ENCODE results near the gene NFIB. TPM values are rescaled to one million over a fixed set of nuclear protein-coding genes. Genes with fewer than 3 reads are reported as not detected.

NFIB gene
- polyA plus RNA-seq, 1 of the 3 experiments (the other 2 are of a cell fraction): 9.2 TPM

DNA sequence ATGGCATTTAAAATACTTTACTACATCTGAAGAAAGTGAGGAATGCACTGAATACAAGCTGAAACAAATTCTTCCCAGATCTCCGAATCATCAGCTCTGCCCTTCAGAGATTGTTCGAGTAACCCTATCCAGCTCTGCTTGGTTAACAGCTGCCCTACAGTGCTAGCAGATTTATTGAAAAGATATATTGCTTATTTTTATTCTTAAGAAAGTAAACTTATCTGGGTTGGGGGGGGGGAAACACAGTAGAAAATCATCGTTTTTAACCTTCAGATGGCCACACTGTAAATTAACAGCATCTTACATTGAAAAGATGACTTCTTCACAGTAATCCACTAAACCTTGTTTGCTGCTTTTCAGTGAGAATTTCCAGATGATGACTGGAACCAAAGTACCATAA lies 210.8 kb downstream of the NFIB start:
- Histone ChIP-seq H3K36me3 (replicated peaks in 1 of 2; ENCODE audit: control insufficient read depth in 1 of 2, insufficient read depth in 2 of 2, low read length in 1 of 2) (peaks cover 22 to 28% of the 10 kb centered on the region in 2 experiments), H3K4me2 (no peak overlapping the region), H3K27ac (ENCODE audit: low read depth in 2 of 2, low read length in 1 of 2) (peak overlapping the region; percentile 16 to 69), H3F3A (replicated peaks; ENCODE audit: insufficient read depth) (peaks cover 11% of the 10 kb centered on the region), H3K4me3 (ENCODE audit: low read depth in 2 of 2, low read length in 1 of 2) (no peak overlapping the region), H2AFZ (ENCODE audit: low read depth) (no peak overlapping the region), H3K27me3 (ENCODE audit: insufficient read depth) (no peaks in the 10 kb centered on the region), H3K9me2 (no peaks in the 10 kb centered on the region), H3K9me3 (no peaks in the 10 kb centered on the region), H3K9ac (no peak overlapping the region), H3K4me1 (ENCODE audit: control insufficient read depth in 1 of 2, insufficient read depth in 2 of 2, low read depth in 1 of 2, low read length in 1 of 2) (peaks cover 12 to 20% of the 10 kb centered on the region in 2 experiments; a peak in 3 of 4 replicates), H3K79me2 (ENCODE audit: insufficient read depth) (no peaks in the 10 kb centered on the region; the same call in 1 of the 2 replicates), H4K20me1 (ENCODE audit: insufficient read depth) (no peaks in the 10 kb centered on the region)
- CTCF ChIA-PET: interaction anchor here (0.9 kb wide), 1 partner anchor 10 kb away, joined by 3 read pairs; no protein-coding TSS in a partner anchor
- peak; percentile 2; the same call in 1 of the 2 replicates for TF ChIP-seq TCF12 (IDR thresholded peaks at IDR 0.05)
- TF ChIP-seq SIN3A (IDR thresholded peaks at IDR 0.05; ENCODE audit: borderline replicate concordance, low read depth, low read length): no peak
- TF ChIP-seq, protein P1, sequence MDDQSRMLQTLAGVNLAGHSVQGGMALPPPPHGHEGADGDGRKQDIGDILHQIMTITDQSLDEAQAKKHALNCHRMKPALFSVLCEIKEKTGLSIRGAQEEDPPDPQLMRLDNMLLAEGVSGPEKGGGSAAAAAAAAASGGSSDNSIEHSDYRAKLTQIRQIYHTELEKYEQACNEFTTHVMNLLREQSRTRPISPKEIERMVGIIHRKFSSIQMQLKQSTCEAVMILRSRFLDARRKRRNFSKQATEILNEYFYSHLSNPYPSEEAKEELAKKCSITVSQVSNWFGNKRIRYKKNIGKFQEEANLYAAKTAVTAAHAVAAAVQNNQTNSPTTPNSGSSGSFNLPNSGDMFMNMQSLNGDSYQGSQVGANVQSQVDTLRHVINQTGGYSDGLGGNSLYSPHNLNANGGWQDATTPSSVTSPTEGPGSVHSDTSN (IDR thresholded peaks at IDR 0.05): peak; percentile 21; the same call in 1 of the 2 replicates
- POLR2A ChIA-PET: no interaction called here
- WGBS (ENCODE audit: low lambda C conversion rate): 34% methylated on average over 3 of the region's 3 CpGs
- peak; percentile 14 for DNase-seq

DNA sequence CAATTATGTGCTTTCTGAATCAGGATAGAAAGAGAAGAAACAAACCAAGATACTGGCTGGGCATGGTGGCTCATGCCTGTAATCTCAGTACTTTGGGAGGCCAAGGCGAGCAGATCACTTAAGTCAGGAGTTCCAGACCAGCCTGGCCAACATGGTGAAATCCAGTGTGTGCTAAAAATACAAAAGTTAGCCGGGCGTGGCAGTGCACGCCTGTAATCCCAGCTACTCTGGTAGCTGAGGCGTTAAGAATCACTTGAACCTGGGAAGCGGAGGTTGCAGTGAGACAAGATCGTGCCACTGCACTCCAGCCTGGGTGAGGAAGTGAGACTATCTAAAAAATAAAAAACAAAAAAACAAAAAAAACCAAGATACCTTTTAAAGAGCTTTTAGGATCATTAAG lies 214.2 kb downstream of the NFIB start:
- no peak overlapping the region for H3K9ac ChIP-seq
- H3K9me2 ChIP-seq: no peaks in the 10 kb centered on the region
- WGBS (ENCODE audit: low lambda C conversion rate): 98% methylated on average over 7 of the region's 7 CpGs
- H3F3A ChIP-seq (replicated peaks; ENCODE audit: insufficient read depth): peaks cover 30% of the 10 kb centered on the region
- no peaks in the 10 kb centered on the region for H3K27me3 ChIP-seq (ENCODE audit: insufficient read depth)
- ChIA-PET POLR2A (no interaction called here), CTCF (interaction anchor here (0.8 kb wide), 1 partner anchor 42 kb away, joined by 3 read pairs; no protein-coding TSS in a partner anchor)
- no peak overlapping the region for H3K4me2 ChIP-seq
- H3K79me2 ChIP-seq (ENCODE audit: insufficient read depth): no peaks in the 10 kb centered on the region; the same call in 1 of the 2 replicates
- TF ChIP-seq TAF1 (IDR thresholded peaks at IDR 0.05; ENCODE audit: borderline replicate concordance, low read depth, low read length) (no peak), NFIC (IDR thresholded peaks at IDR 0.05; ENCODE audit: borderline replicate concordance) (no peak), CHD2 (IDR thresholded peaks at IDR 0.05; ENCODE audit: low read length, partially characterized antibody) (no peak), GABPA (IDR thresholded peaks at IDR 0.05; ENCODE audit: low read depth) (no peak), RCOR1 (IDR thresholded peaks at IDR 0.05; ENCODE audit: low read length) (no peak), TEAD4 (IDR thresholded peaks at IDR 0.05; ENCODE audit: borderline replicate concordance, insufficient read depth) (no peak), MEF2A (IDR thresholded peaks at IDR 0.05; ENCODE audit: borderline replicate concordance, low read depth) (no peak)
- TF ChIP-seq, protein P2, sequence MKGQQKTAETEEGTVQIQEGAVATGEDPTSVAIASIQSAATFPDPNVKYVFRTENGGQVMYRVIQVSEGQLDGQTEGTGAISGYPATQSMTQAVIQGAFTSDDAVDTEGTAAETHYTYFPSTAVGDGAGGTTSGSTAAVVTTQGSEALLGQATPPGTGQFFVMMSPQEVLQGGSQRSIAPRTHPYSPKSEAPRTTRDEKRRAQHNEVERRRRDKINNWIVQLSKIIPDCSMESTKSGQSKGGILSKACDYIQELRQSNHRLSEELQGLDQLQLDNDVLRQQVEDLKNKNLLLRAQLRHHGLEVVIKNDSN (IDR thresholded peaks at IDR 0.05; ENCODE audit: borderline replicate concordance, low read depth): no peak
- TF ChIP-seq, protein P3, sequence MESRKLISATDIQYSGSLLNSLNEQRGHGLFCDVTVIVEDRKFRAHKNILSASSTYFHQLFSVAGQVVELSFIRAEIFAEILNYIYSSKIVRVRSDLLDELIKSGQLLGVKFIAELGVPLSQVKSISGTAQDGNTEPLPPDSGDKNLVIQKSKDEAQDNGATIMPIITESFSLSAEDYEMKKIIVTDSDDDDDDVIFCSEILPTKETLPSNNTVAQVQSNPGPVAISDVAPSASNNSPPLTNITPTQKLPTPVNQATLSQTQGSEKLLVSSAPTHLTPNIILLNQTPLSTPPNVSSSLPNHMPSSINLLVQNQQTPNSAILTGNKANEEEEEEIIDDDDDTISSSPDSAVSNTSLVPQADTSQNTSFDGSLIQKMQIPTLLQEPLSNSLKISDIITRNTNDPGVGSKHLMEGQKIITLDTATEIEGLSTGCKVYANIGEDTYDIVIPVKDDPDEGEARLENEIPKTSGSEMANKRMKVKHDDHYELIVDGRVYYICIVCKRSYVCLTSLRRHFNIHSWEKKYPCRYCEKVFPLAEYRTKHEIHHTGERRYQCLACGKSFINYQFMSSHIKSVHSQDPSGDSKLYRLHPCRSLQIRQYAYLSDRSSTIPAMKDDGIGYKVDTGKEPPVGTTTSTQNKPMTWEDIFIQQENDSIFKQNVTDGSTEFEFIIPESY (IDR thresholded peaks at IDR 0.05; ENCODE audit: borderline replicate concordance, low read depth): no peak
- no peak overlapping the region for H3K4me3 ChIP-seq (ENCODE audit: low read depth in 2 of 2, low read length in 1 of 2)
- H3K36me3 ChIP-seq (replicated peaks in 1 of 2; ENCODE audit: control insufficient read depth in 1 of 2, insufficient read depth in 2 of 2, low read length in 1 of 2): peaks cover 14 to 22% of the 10 kb centered on the region in 2 experiments
- no peaks in the 10 kb centered on the region for H4K20me1 ChIP-seq (ENCODE audit: insufficient read depth)
- H3K4me1 ChIP-seq (ENCODE audit: control insufficient read depth in 1 of 2, insufficient read depth in 2 of 2, low read depth in 1 of 2, low read length in 1 of 2): peaks cover 32 to 38% of the 10 kb centered on the region in 2 experiments; a peak in 3 of 4 replicates
- H3K9me3 ChIP-seq: no peaks in the 10 kb centered on the region
- no peak overlapping the region for H2AFZ ChIP-seq (ENCODE audit: low read depth)
- DNase-seq: no peak
- no peak overlapping the region for H3K27ac ChIP-seq (ENCODE audit: low read depth in 2 of 2, low read length in 1 of 2)

All from SK-N-SH (cell line).